ENCODE results near the gene MICALL1.

MICALL1 gene

GRCh38 chr22:37907036-37907954, 1.2 kb downstream of the MICALL1 start:
- no peak for DNase-seq

GRCh38 chr22:37909766-37910165, 3.7 kb downstream of the MICALL1 start:
- no peak for DNase-seq

GRCh38 chr22:37910890-37911672, 5.0 kb downstream of the MICALL1 start:
- peak; percentile 55 for DNase-seq

- no peak for DNase-seq
Observed at GRCh38 chr22:37911697-37912096, 5.6 kb downstream of the MICALL1 start.

- no peak for DNase-seq
Observed at GRCh38 chr22:37912171-37912570, 6.1 kb downstream of the MICALL1 start.

GRCh38 chr22:37913233-37913721, 7.2 kb downstream of the MICALL1 start:
- no peak for DNase-seq

GRCh38 chr22:37916311-37916710, 10.2 kb downstream of the MICALL1 start:
- no peak for DNase-seq

GRCh38 chr22:37917874-37918548, 11.9 kb downstream of the MICALL1 start:
- no peak for DNase-seq

- DNase-seq: no peak
Observed at GRCh38 chr22:37918580-37919270, 12.6 kb downstream of the MICALL1 start.

GRCh38 chr22:37920126-37920525, 14.0 kb downstream of the MICALL1 start:
- no peak for DNase-seq

- no peak for DNase-seq
Observed at GRCh38 chr22:37922191-37922590, 16.1 kb downstream of the MICALL1 start.

GRCh38 chr22:37923927-37924326, 17.8 kb downstream of the MICALL1 start:
- no peak for DNase-seq

GRCh38 chr22:37924386-37925065, 18.4 kb downstream of the MICALL1 start:
- no peak for DNase-seq

GRCh38 chr22:37925330-37925729, 19.2 kb downstream of the MICALL1 start:
- no peak for DNase-seq

- DNase-seq: no peak
Observed at GRCh38 chr22:37925767-37926166, 19.7 kb downstream of the MICALL1 start.

- DNase-seq: no peak
Observed at GRCh38 chr22:37926358-37926757, 20.3 kb downstream of the MICALL1 start.

GRCh38 chr22:37926771-37927636, 20.9 kb downstream of the MICALL1 start:
- DNase-seq: no peak

GRCh38 chr22:37927637-37927936, 21.5 kb downstream of the MICALL1 start:
- no peak for DNase-seq

- no peak for DNase-seq
Observed at GRCh38 chr22:37929390-37929789, 23.3 kb downstream of the MICALL1 start.

GRCh38 chr22:37930270-37930951, 24.3 kb downstream of the MICALL1 start:
- DNase-seq: no peak

Data from femur (tissue), 1 donor.